ENCODE data around the gene TSPAN5.
"Not testable (repeated sequence)": the region's sequence is repeated elsewhere in the genome, so short reads cannot be mapped to it uniquely, and the experiment has no call there.

The TSPAN5 gene

GRCh38 chr4:98558471-98559169 lies 99.8 kb downstream of the TSPAN5 start:
- no peak for DNase-seq (ENCODE audit: low read depth in 2 of 2, low spot score in 1 of 2)

- DNase-seq (ENCODE audit: low read depth in 2 of 2, low spot score in 1 of 2): no peak
Observed at GRCh38 chr4:98557194-98557892, 101.1 kb downstream of the TSPAN5 start.

GRCh38 chr4:98556451-98556850 lies 102.0 kb downstream of the TSPAN5 start:
- DNase-seq (ENCODE audit: low read depth in 2 of 2, low spot score in 1 of 2): no peak

- DNase-seq (ENCODE audit: low read depth in 2 of 2, low spot score in 1 of 2): no peak
Observed at GRCh38 chr4:98555798-98556445, 102.5 kb downstream of the TSPAN5 start.

GRCh38 chr4:98546910-98547594 lies 111.4 kb downstream of the TSPAN5 start:
- DNase-seq (ENCODE audit: low read depth in 2 of 2, low spot score in 1 of 2): no peak

- no peak for DNase-seq (ENCODE audit: low read depth in 2 of 2, low spot score in 1 of 2)
Observed at GRCh38 chr4:98544818-98545414, 113.5 kb downstream of the TSPAN5 start.

GRCh38 chr4:98544141-98544817 lies 114.1 kb downstream of the TSPAN5 start:
- DNase-seq (ENCODE audit: low read depth in 2 of 2, low spot score in 1 of 2): no peak

- DNase-seq (ENCODE audit: low read depth in 2 of 2, low spot score in 1 of 2): no peak
Observed at GRCh38 chr4:98542011-98542410, 116.4 kb downstream of the TSPAN5 start.

- no peak for DNase-seq (ENCODE audit: low read depth in 2 of 2, low spot score in 1 of 2)
Observed at GRCh38 chr4:98540803-98541202, 117.6 kb downstream of the TSPAN5 start.

- no peak for DNase-seq (ENCODE audit: low read depth in 2 of 2, low spot score in 1 of 2)
Observed at GRCh38 chr4:98539741-98540140, 118.7 kb downstream of the TSPAN5 start.

GRCh38 chr4:98539299-98539698 lies 119.1 kb downstream of the TSPAN5 start:
- DNase-seq (ENCODE audit: low read depth in 2 of 2, low spot score in 1 of 2): no peak

GRCh38 chr4:98536631-98537030 lies 121.8 kb downstream of the TSPAN5 start:
- no peak for DNase-seq (ENCODE audit: low read depth in 2 of 2, low spot score in 1 of 2)

GRCh38 chr4:98534146-98534545 lies 124.3 kb downstream of the TSPAN5 start:
- DNase-seq (ENCODE audit: low read depth in 2 of 2, low spot score in 1 of 2): not testable (repeated sequence)

GRCh38 chr4:98530572-98530971 lies 127.8 kb downstream of the TSPAN5 start:
- DNase-seq (ENCODE audit: low read depth in 2 of 2, low spot score in 1 of 2): no peak

- DNase-seq (ENCODE audit: low read depth in 2 of 2, low spot score in 1 of 2): no peak
Observed at GRCh38 chr4:98529970-98530569, 128.3 kb downstream of the TSPAN5 start.

GRCh38 chr4:98528882-98529281 lies 129.5 kb downstream of the TSPAN5 start:
- no peak for DNase-seq (ENCODE audit: low read depth in 2 of 2, low spot score in 1 of 2)

- DNase-seq (ENCODE audit: low read depth in 2 of 2, low spot score in 1 of 2): no peak
Observed at GRCh38 chr4:98527534-98528269, 130.7 kb downstream of the TSPAN5 start.

- DNase-seq (ENCODE audit: low read depth in 2 of 2, low spot score in 1 of 2): no peak
Observed at GRCh38 chr4:98524230-98524629, 134.2 kb downstream of the TSPAN5 start.

- DNase-seq (ENCODE audit: low read depth in 2 of 2, low spot score in 1 of 2): no peak
Observed at GRCh38 chr4:98522636-98523395, 135.6 kb downstream of the TSPAN5 start.
